IMR-90 (cell line): ENCODE measurements around the gene HOXA2.

Source experiments
- CTCF ChIP-seq: conservative IDR thresholded peaks from 2 replicates; pipeline ENCODE4 v1.5.1; 2012; ENCODE audit warnings: mild to moderate bottlenecking, low read depth, low read length, improper control_type of control experiment
- ELK1 ChIP-seq: fragments of 150-350 bp; IDR thresholded peaks from 2 replicates; pipeline ENCODE4 v1.6.1; 2016; ENCODE audit warnings: low read depth, mild to moderate bottlenecking, low read length, moderate library complexity, borderline replicate concordance
- MAZ ChIP-seq: IDR thresholded peaks from 2 replicates; pipeline ENCODE4 v1.6.1; 2012; ENCODE audit warnings: low read depth, mild to moderate bottlenecking, low read length, improper control_type of control experiment, moderate library complexity, borderline replicate concordance
- MXI1 ChIP-seq: IDR thresholded peaks from 2 replicates; pipeline ENCODE4 v1.6.1; 2012; ENCODE audit warnings: low read depth, mild to moderate bottlenecking, low read length, moderate library complexity, borderline replicate concordance
- NFE2L2 ChIP-seq: fragments of 150-350 bp; IDR thresholded peaks from 2 replicates; pipeline ENCODE4 v1.6.1; 2016; ENCODE audit warnings: low read depth, mild to moderate bottlenecking, low read length
- POLR2A ChIP-seq: IDR thresholded peaks from 2 replicates; pipeline ENCODE4 v1.6.1; 2012; ENCODE audit warnings: mild to moderate bottlenecking, low read depth, low read length
- RAD21 ChIP-seq: IDR thresholded peaks from 2 replicates; pipeline ENCODE4 v1.6.1; 2012; ENCODE audit warnings: low read length, improper control_type of control experiment
- SMC3 ChIP-seq: fragments of 150-350 bp; IDR thresholded peaks from 2 replicates; pipeline ENCODE4 v1.6.1; 2016; ENCODE audit warnings: low read depth, mild to moderate bottlenecking, antibody characterized with exemption, low read length, moderate library complexity
- USF2 ChIP-seq: fragments of 150-350 bp; IDR thresholded peaks from 2 replicates; pipeline ENCODE4 v1.6.1; 2017; ENCODE audit warnings: mild to moderate bottlenecking, antibody characterized with exemption, low read length, low read depth

DNA sequence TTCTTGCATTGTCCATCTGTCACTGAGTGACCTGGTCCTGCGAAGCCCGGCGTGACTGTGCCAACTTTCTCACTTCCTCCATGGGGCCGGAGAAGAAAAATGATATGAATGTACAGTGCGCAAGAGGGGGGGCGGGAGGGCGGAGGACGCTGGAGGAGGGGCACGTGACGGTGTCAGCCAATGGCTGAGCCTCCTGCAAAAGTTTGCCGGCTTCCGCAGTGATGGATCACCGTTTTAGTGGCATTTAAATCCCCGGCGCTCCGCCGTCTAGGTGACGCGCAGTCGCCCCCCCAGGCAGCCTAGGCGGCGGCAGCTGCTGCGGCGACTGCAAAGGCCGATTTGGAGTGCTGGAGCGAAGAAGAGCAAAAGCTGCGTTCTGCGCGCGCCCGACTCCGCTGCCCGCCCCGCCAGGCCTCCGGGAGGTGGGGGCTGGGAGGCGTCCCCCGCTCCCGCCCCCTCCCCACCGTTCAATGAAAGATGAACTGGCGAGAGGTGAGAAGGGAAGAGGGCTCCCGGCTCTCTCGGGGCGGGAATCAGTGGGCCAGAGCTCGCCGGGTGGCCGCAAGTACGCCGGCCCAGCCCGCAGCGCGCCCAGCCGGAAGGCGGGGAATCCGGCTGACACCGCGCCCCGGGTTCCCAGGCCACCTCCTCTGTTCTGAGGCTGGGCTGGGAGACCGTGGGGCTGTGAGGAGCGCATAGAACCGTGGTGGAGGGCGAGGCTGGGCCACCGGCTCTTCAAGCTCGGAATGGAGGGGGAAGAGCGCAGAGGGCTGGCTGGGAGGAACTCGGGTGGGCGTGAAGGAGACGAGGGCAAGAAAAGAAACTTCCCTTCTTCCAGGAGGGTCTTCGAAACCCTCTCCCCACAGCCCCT is 6.4 kb downstream of the HOXA2 start, which contains the start of gene HOXA1:
- peak; percentile 94 for TF ChIP-seq POLR2A
- TF ChIP-seq ELK1: no peak
- peak; percentile 96 for TF ChIP-seq USF2
- 0 out of 2 replicates have a peak, but pooled peaks have one; percentile 2 for TF ChIP-seq CTCF
- TF ChIP-seq MAZ: no peak; the same call in 1 of the 2 replicates
- TF ChIP-seq SMC3: no peak
- no peak; the same call in 1 of the 2 replicates for TF ChIP-seq MXI1
- peak; percentile 36; the same call in 1 of the 2 replicates for TF ChIP-seq RAD21
- no peak for TF ChIP-seq NFE2L2
